ENCODE measurements around the gene LEPR.

DNA sequence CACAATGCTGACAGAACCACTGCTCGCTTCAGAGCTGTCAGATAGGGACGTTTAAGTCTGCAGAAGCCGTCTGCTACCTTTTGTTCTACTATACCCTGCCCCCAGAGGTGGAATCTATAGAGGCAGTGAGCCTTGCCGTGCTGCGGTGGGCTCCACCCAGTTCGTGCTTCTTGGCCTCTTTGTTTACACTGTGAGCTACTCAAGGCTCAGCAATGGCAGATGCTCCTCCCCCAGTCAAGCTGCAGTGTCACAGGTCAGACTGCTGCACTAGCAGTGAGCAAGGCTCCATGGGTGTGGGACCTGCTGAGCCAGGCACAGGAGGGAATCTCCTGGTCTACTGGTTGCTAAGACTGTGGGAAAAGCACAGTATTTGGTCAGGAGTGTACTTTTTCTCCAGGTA lies 47.1 kb downstream of the LEPR start:
- TF ChIP-seq EZH2 (IDR thresholded peaks at IDR 0.05; ENCODE audit: insufficient read depth, poor library complexity, severe bottlenecking) (no peak), EZH2phosphoT487 (IDR thresholded peaks at IDR 0.05; ENCODE audit: insufficient read depth, low read depth) (no peak)
